Left renal cortex interstitium (tissue), 4 donors: Measurements from ENCODE around the gene DOCK8. TPM values are rescaled to one million over a fixed set of nuclear protein-coding genes. Genes with fewer than 3 reads are reported as not detected.

Experiments used
- DNase-seq, 4 donors: peaks; one replicate each; pipeline ENCODE4 v3.0.0-alpha.2; 2013; ENCODE audit warnings: low read depth in 4 of 4, low spot score in 2 of 4, missing footprints in 1 of 4
- polyA plus RNA-seq, 4 donors: library from polyadenylated mRNA; unstranded; fragments of 120-200 nt; gene quantifications; one replicate each; pipeline ENCODE4 v1.2.1, GENCODE V29; 2013; ENCODE audit not compliant: insufficient read length in 4 of 4

DOCK8 gene
- polyA plus RNA-seq, 4 donors = 10.8 to 14.1 (median 11.9) TPM

GRCh38 chr9:304106-304505 lies 89.4 kb downstream of the DOCK8 start:
- no peak for DNase-seq

GRCh38 chr9:304519-305185 lies 90.0 kb downstream of the DOCK8 start:
- no peak for DNase-seq

- DNase-seq = no peak
These were observed 92.2 kb downstream of the DOCK8 start for GRCh38 chr9:306907-307306.

GRCh38 chr9:311841-312240 lies 97.2 kb downstream of the DOCK8 start:
- DNase-seq = no peak

- DNase-seq = no peak
These were observed 98.1 kb downstream of the DOCK8 start for GRCh38 chr9:312596-313320.

- no peak for DNase-seq
These were observed 101.8 kb downstream of the DOCK8 start for GRCh38 chr9:316382-316965.

- DNase-seq = no peak
These were observed 104.0 kb downstream of the DOCK8 start for GRCh38 chr9:318646-319045.

- no peak for DNase-seq
These were observed 110.3 kb downstream of the DOCK8 start for GRCh38 chr9:324971-325370.

GRCh38 chr9:326667-327066 lies 112.0 kb downstream of the DOCK8 start:
- no peak for DNase-seq

- DNase-seq = peak in 1 of 4 donors; percentile 43
These were observed 113.8 kb downstream of the DOCK8 start for GRCh38 chr9:328453-328852.

- no peak for DNase-seq
These were observed 116.5 kb downstream of the DOCK8 start for GRCh38 chr9:331197-331596.

- no peak for DNase-seq
These were observed 120.7 kb downstream of the DOCK8 start for GRCh38 chr9:335373-335772.

- DNase-seq = no peak
These were observed 121.4 kb downstream of the DOCK8 start for GRCh38 chr9:336039-336438.

- DNase-seq = no peak
These were observed 123.9 kb downstream of the DOCK8 start for GRCh38 chr9:338602-339001.

GRCh38 chr9:341634-342421 lies 127.2 kb downstream of the DOCK8 start:
- DNase-seq = no peak

- DNase-seq = no peak
These were observed 129.1 kb downstream of the DOCK8 start for GRCh38 chr9:343773-344172.

GRCh38 chr9:346111-346571 lies 131.5 kb downstream of the DOCK8 start:
- DNase-seq = no peak

GRCh38 chr9:347667-348292 lies 133.1 kb downstream of the DOCK8 start:
- DNase-seq = peak in 2 of 4 donors; percentile 24 to 34

GRCh38 chr9:350384-350783 lies 135.7 kb downstream of the DOCK8 start:
- DNase-seq = no peak

- DNase-seq = no peak
These were observed 137.3 kb downstream of the DOCK8 start for GRCh38 chr9:351916-352315.

GRCh38 chr9:353077-353476 lies 138.4 kb downstream of the DOCK8 start:
- no peak for DNase-seq
